Activated CD4-positive, alpha-beta T cell treated with anti-CD3 and anti-CD28 coated beads for 24 hours (primary cell): ENCODE measurements around the gene DNM3.
A peak's percentile ranks its signal among the peaks of the same experiment; 100 is the strongest.

ENCODE experiments used
- DNase-seq, 2 donors: peaks; one replicate each; pipeline ENCODE4 v3.0.0-alpha.2; 2020; ENCODE audit warnings: low read depth in 2 of 2

DNM3 gene

GRCh38 chr1:172324761-172325160, 483.5 kb downstream of the DNM3 start:
- DNase-seq, result no peak

GRCh38 chr1:172325531-172325930, 484.2 kb downstream of the DNM3 start:
- no peak for DNase-seq

GRCh38 chr1:172326136-172326535, 484.8 kb downstream of the DNM3 start:
- DNase-seq, result no peak

GRCh38 chr1:172328266-172328665, 487.0 kb downstream of the DNM3 start:
- no peak for DNase-seq

GRCh38 chr1:172332230-172332629, 490.9 kb downstream of the DNM3 start:
- no peak for DNase-seq

- no peak for DNase-seq
Observed at GRCh38 chr1:172335377-172335776, 494.1 kb downstream of the DNM3 start.

GRCh38 chr1:172338295-172338735, 497.0 kb downstream of the DNM3 start:
- DNase-seq, result peak; percentile 14 to 15

GRCh38 chr1:172339842-172340241, 498.5 kb downstream of the DNM3 start:
- DNase-seq, result no peak

- DNase-seq, result no peak
Observed at GRCh38 chr1:172340520-172340919, 499.2 kb downstream of the DNM3 start.

GRCh38 chr1:172341697-172342096, 500.4 kb downstream of the DNM3 start:
- DNase-seq, result no peak

GRCh38 chr1:172342584-172343239, 501.4 kb downstream of the DNM3 start:
- DNase-seq, result no peak

- no peak for DNase-seq
Observed at GRCh38 chr1:172343240-172344160, 502.2 kb downstream of the DNM3 start.

GRCh38 chr1:172344444-172344843, 503.1 kb downstream of the DNM3 start:
- DNase-seq, result no peak

- no peak for DNase-seq
Observed at GRCh38 chr1:172345077-172345476, 503.8 kb downstream of the DNM3 start.

- no peak for DNase-seq
Observed at GRCh38 chr1:172347416-172347815, 506.1 kb downstream of the DNM3 start.

GRCh38 chr1:172350856-172351255, 509.6 kb downstream of the DNM3 start:
- no peak for DNase-seq

- DNase-seq, result no peak
Observed at GRCh38 chr1:172351346-172351745, 510.0 kb downstream of the DNM3 start.

GRCh38 chr1:172351754-172352161, 510.5 kb downstream of the DNM3 start:
- DNase-seq, result no peak

GRCh38 chr1:172352435-172352834, 511.1 kb downstream of the DNM3 start:
- DNase-seq, result no peak

GRCh38 chr1:172354291-172355274, 513.3 kb downstream of the DNM3 start:
- no peak for DNase-seq

- no peak for DNase-seq
Observed at GRCh38 chr1:172356620-172357019, 515.3 kb downstream of the DNM3 start.
